OCI-LY1 (cell line): ENCODE results near the gene DLD.

Experiments
- EZH2 ChIP-seq: fragments of 200-600 bp; sonication (generic), shearing (Covaris generic); IDR thresholded peaks from 2 replicates; pipeline ENCODE4 v1.8.0; 2017; ENCODE audit warnings: borderline replicate concordance, mixed run types, mild to moderate bottlenecking, antibody characterized with exemption, low read length, moderate library complexity, mixed read lengths
- TF ChIP-seq, protein P1 (sequence below): fragments of 200-600 bp; sonication (generic), shearing (Covaris generic); IDR thresholded peaks from 2 replicates; pipeline ENCODE4 v1.5.1; 2017; ENCODE audit warnings: mild to moderate bottlenecking, antibody characterized with exemption, low read length, moderate library complexity, mixed read lengths

DNA sequence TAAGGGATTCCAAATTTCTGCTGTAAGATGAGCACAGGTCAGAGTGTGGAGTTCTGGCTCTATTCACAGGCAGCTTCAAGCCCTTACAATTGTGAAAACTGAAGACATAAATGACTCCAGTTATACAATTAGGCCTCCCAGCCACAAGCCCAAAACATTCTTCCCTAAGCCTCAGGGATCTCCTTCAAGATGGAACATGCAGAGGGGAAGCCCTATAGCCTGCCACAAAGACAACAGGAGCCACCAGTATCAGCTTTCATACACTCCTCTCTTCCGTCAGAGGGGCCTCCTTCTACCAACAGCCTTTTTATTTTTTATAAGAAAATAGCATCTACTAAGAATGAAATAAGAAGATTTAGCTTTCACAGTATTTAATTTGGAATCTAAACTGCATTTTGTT lies 46.5 kb downstream of the DLD start:
- TF ChIP-seq, protein P1, sequence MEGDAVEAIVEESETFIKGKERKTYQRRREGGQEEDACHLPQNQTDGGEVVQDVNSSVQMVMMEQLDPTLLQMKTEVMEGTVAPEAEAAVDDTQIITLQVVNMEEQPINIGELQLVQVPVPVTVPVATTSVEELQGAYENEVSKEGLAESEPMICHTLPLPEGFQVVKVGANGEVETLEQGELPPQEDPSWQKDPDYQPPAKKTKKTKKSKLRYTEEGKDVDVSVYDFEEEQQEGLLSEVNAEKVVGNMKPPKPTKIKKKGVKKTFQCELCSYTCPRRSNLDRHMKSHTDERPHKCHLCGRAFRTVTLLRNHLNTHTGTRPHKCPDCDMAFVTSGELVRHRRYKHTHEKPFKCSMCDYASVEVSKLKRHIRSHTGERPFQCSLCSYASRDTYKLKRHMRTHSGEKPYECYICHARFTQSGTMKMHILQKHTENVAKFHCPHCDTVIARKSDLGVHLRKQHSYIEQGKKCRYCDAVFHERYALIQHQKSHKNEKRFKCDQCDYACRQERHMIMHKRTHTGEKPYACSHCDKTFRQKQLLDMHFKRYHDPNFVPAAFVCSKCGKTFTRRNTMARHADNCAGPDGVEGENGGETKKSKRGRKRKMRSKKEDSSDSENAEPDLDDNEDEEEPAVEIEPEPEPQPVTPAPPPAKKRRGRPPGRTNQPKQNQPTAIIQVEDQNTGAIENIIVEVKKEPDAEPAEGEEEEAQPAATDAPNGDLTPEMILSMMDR, result no peak
- TF ChIP-seq EZH2, result no peak
